Trophoblast cell (in vitro differentiated cells and primary cell): ENCODE data around the gene MAPK11.

Source experiments
- DNase-seq, 2 donors: peaks; one replicate each; pipeline ENCODE4 v3.0.0-alpha.2; 2016
- H2AFZ ChIP-seq: 2 replicates; pipeline ENCODE4 v1.6.1; 2013; ENCODE audit warnings: low read length, moderate library complexity, mild to moderate bottlenecking; ENCODE audit not compliant: insufficient read depth, poor library complexity
- H2AK5ac ChIP-seq: 2 replicates; pipeline ENCODE4 v1.6.1; 2013; ENCODE audit warnings: mild to moderate bottlenecking, low read length
- H2BK120ac ChIP-seq: 2 replicates; pipeline ENCODE4 v1.6.1; 2013; ENCODE audit warnings: low read length, mild to moderate bottlenecking, moderate library complexity; ENCODE audit not compliant: insufficient read depth, poor library complexity
- H2BK12ac ChIP-seq: 2 replicates; pipeline ENCODE4 v1.6.1; 2013; ENCODE audit warnings: mild to moderate bottlenecking, low read length, moderate library complexity
- H2BK5ac ChIP-seq: 2 replicates; pipeline ENCODE4 v1.6.1; 2013; ENCODE audit warnings: low read length, low read depth, moderate library complexity, mild to moderate bottlenecking; ENCODE audit not compliant: poor library complexity
- H3K14ac ChIP-seq: 2 replicates; pipeline ENCODE4 v1.6.1; 2013; ENCODE audit warnings: mild to moderate bottlenecking, low read length
- H3K18ac ChIP-seq: 2 replicates; pipeline ENCODE4 v1.6.1; 2013; ENCODE audit warnings: mild to moderate bottlenecking, low read length
- H3K23ac ChIP-seq: 2 replicates; pipeline ENCODE4 v1.6.1; 2013; ENCODE audit warnings: low read length
- H3K27ac ChIP-seq: 2 replicates; pipeline ENCODE4 v1.5.1; 2013; ENCODE audit warnings: low read depth, mild to moderate bottlenecking, inconsistent platforms, low read length, moderate library complexity
- H3K27me3 ChIP-seq: 2 replicates; pipeline ENCODE4 v1.6.1; 2013; ENCODE audit warnings: inconsistent platforms, mild to moderate bottlenecking, low read length, moderate library complexity; ENCODE audit not compliant: insufficient read depth
- H3K36me3 ChIP-seq, 2 experiments: 1 replicate in 1 of 2; 2 replicates in 1 of 2; pipeline ENCODE4 v1.6.1; 2013; ENCODE audit warnings: low read length in 2 of 2, mild to moderate bottlenecking in 2 of 2, moderate library complexity in 1 of 2; ENCODE audit not compliant: insufficient read depth in 2 of 2, control insufficient read depth in 1 of 2
- H3K4ac ChIP-seq: 2 replicates; pipeline ENCODE4 v1.6.1; 2013; ENCODE audit warnings: low read depth, mild to moderate bottlenecking, low read length, moderate library complexity
- H3K4me1 ChIP-seq, 2 experiments: 1 replicate in 1 of 2; 2 replicates in 1 of 2; pipeline ENCODE4 v1.6.1; 2013; ENCODE audit warnings: low read length in 2 of 2, mild to moderate bottlenecking in 2 of 2, moderate library complexity in 1 of 2; ENCODE audit not compliant: insufficient read depth in 2 of 2, control insufficient read depth in 1 of 2
- H3K4me2 ChIP-seq: 2 replicates; pipeline ENCODE4 v1.6.1; 2013; ENCODE audit warnings: inconsistent platforms, mild to moderate bottlenecking, low read length, moderate library complexity
- H3K4me3 ChIP-seq: 2 replicates; pipeline ENCODE4 v1.5.1; 2013; ENCODE audit warnings: mild to moderate bottlenecking, low read depth, low read length, inconsistent platforms
- H3K79me1 ChIP-seq: one replicate; pipeline ENCODE4 v1.6.1; 2013; ENCODE audit warnings: low read length
- H3K79me2 ChIP-seq: 2 replicates; pipeline ENCODE4 v1.6.1; 2013; ENCODE audit warnings: low read length, mild to moderate bottlenecking; ENCODE audit not compliant: control insufficient read depth, insufficient read depth, poor library complexity
- H3K9ac ChIP-seq: 2 replicates; pipeline ENCODE4 v1.6.1; 2013; ENCODE audit warnings: mild to moderate bottlenecking, low read length
- H3K9me3 ChIP-seq: 2 replicates; pipeline ENCODE4 v1.6.1; 2013; ENCODE audit warnings: low read depth, mild to moderate bottlenecking, control low read depth, inconsistent platforms, low read length; ENCODE audit not compliant: insufficient read depth
- H4K12ac ChIP-seq: 2 replicates; pipeline ENCODE4 v1.6.1; 2013; ENCODE audit warnings: low read depth, mild to moderate bottlenecking, low read length, moderate library complexity
- H4K8ac ChIP-seq: 2 replicates; pipeline ENCODE4 v1.6.1; 2013; ENCODE audit warnings: low read depth, mild to moderate bottlenecking, low read length, moderate library complexity
- H4K91ac ChIP-seq: one replicate; pipeline ENCODE4 v1.6.1; 2013; ENCODE audit warnings: low read depth, mild to moderate bottlenecking, low read length, moderate library complexity
- WGBS: extraction: QIAGEN DNeasy Blood & Tissue Kit; methylation state at CpG from one replicate; pipeline ENCODE4 v1.1.7; 2013; ENCODE audit warnings: missing lambda C conversion rate; ENCODE audit not compliant: insufficient read length, insufficient coverage; ENCODE audit errors: extremely low coverage; 5-methylcytosine and 5-hydroxymethylcytosine counted together

MAPK11 gene

GRCh38 chr22:50249341-50250248 is 20.6 kb downstream of the MAPK11 start:
- Histone ChIP-seq H2BK120ac (no peak overlapping the region), H2BK12ac (no peak overlapping the region), H3K9me3 (peaks cover 3% of the 10 kb centered on the region), H3K4me3 (no peak overlapping the region), H3K79me2 (peaks cover 8% of the 10 kb centered on the region), H3K27ac (no peak overlapping the region), H3K23ac (no peak overlapping the region), H3K36me3 (peaks cover 26 to 29% of the 10 kb centered on the region in 2 experiments), H3K4me1 (peaks cover 12 to 20% of the 10 kb centered on the region in 2 experiments), H3K4me2 (no peak overlapping the region), H2AFZ (no peak overlapping the region), H4K8ac (no peak overlapping the region), H3K9ac (no peak overlapping the region), H2BK5ac (no peak overlapping the region), H4K91ac (no peak overlapping the region), H3K4ac (no peak overlapping the region), H3K27me3 (no peaks in the 10 kb centered on the region), H3K18ac (no peak overlapping the region), H3K14ac (no peak overlapping the region), H3K79me1 (peaks cover 12% of the 10 kb centered on the region), H4K12ac (no peak overlapping the region), H2AK5ac (no peak overlapping the region)
- WGBS = no CpG with 5 or more reads among the region's 32 CpGs
- DNase-seq = no peak

- Histone ChIP-seq H2BK12ac (no peak overlapping the region), H3K79me1 (peaks cover 14% of the 10 kb centered on the region), H3K9ac (no peak overlapping the region), H3K36me3 (peaks cover 26 to 29% of the 10 kb centered on the region in 2 experiments), H3K27me3 (no peaks in the 10 kb centered on the region), H3K14ac (no peak overlapping the region), H3K18ac (no peak overlapping the region), H4K12ac (no peak overlapping the region), H3K4me3 (no peak overlapping the region), H2BK5ac (no peak overlapping the region), H3K9me3 (peaks cover 3% of the 10 kb centered on the region), H3K4me1 (peaks cover 18 to 27% of the 10 kb centered on the region in 2 experiments), H2AK5ac (no peak overlapping the region), H3K23ac (no peak overlapping the region), H3K79me2 (peaks cover 16% of the 10 kb centered on the region), H2AFZ (no peak overlapping the region), H4K91ac (no peak overlapping the region), H3K4ac (no peak overlapping the region), H2BK120ac (no peak overlapping the region), H3K4me2 (no peak overlapping the region), H4K8ac (no peak overlapping the region), H3K27ac (no peak overlapping the region)
- DNase-seq = no peak
- WGBS = no CpG with 5 or more reads among the region's 29 CpGs
These were observed 21.7 kb downstream of the MAPK11 start for GRCh38 chr22:50248196-50249081.

- Histone ChIP-seq H2AK5ac (no peak overlapping the region), H3K4ac (no peak overlapping the region), H3K79me2 (peaks cover 16% of the 10 kb centered on the region), H3K36me3 (peaks cover 26 to 29% of the 10 kb centered on the region in 2 experiments), H2AFZ (no peak overlapping the region), H3K27ac (no peak overlapping the region), H2BK120ac (no peak overlapping the region), H3K9me3 (peaks cover 3% of the 10 kb centered on the region), H4K91ac (no peak overlapping the region), H3K4me3 (peak overlapping the region; percentile 5), H4K12ac (no peak overlapping the region), H3K23ac (no peak overlapping the region), H3K14ac (no peak overlapping the region), H3K4me1 (peaks cover 18 to 28% of the 10 kb centered on the region in 2 experiments), H3K79me1 (peaks cover 14% of the 10 kb centered on the region), H3K18ac (no peak overlapping the region), H3K9ac (no peak overlapping the region), H2BK12ac (no peak overlapping the region), H3K4me2 (no peak overlapping the region), H2BK5ac (no peak overlapping the region), H3K27me3 (no peaks in the 10 kb centered on the region), H4K8ac (no peak overlapping the region)
- WGBS = no CpG with 5 or more reads among the region's 16 CpGs
- peak; percentile 34 to 58 for DNase-seq
These were observed 22.4 kb downstream of the MAPK11 start for GRCh38 chr22:50247748-50248147.
